GM23338 (cell line): ENCODE data around the gene NOC2L.

ENCODE experiments used
- CREB1 ChIP-seq: fragments of 250-450 bp; sonication (Bioruptor Pico); IDR thresholded peaks from 2 replicates; pipeline ENCODE4 v1.5.0; 2020; ENCODE audit warnings: low read depth, mild to moderate bottlenecking, moderate library complexity
- EZH2 ChIP-seq: fragments of 200-600 bp; sonication (generic); IDR thresholded peaks from one replicate; pipeline ENCODE4 v1.8.0; 2017; ENCODE audit warnings: antibody characterized with exemption, mild to moderate bottlenecking, low read depth; ENCODE audit not compliant: unreplicated experiment
- EZH2phosphoT487 ChIP-seq: fragments of 200-600 bp; sonication (generic); IDR thresholded peaks from one replicate; pipeline ENCODE4 v1.8.1; 2018; ENCODE audit warnings: antibody characterized with exemption; ENCODE audit not compliant: unreplicated experiment
- POLR2AphosphoS5 ChIP-seq: IDR thresholded peaks from 2 replicates; pipeline ENCODE4 v1.6.1; 2016; ENCODE audit warnings: antibody characterized with exemption, low read depth
- TF ChIP-seq, protein P1 (sequence below), 2 experiments: fragments of 200-600 bp in 1 of 2; sonication (generic) in 1 of 2; conservative IDR thresholded peaks; 2 replicates each; pipeline versions ENCODE4 v1.5.1 to v1.6.1; 2016 to 2017; ENCODE audit warnings: antibody characterized with exemption in 2 of 2, low read depth in 2 of 2, mild to moderate bottlenecking in 2 of 2, moderate library complexity in 1 of 2

DNA sequence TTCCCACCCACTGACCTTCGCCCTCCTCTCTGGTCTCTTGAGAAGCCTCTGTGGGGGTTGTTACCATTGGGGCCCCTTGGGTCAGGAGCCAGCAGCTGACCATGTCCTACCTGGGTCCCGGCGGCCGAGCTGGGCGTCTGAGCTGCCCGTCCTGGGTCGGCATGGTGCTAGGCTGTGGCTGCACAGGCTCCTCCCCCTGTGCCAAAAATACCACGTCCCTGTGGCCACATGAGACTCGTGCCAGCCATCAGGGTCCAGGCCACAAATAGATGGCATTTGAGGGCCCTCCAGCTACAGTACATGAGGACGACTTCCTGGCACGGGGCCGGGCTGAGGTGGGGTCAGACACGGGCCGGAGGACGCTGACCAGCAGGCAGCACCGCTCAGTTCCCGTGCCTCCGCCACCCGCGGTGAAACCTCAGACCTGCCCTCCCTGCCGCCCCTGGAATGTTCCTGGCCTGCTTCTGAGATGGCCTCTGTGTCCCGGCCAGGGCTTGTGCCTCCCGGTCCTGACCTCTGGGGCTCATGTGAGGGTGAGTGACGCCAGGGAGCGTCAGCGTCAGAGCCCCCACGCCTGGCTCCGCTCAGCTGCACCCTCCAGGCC is 23.0 kb upstream of the NOC2L start, which contains the start of gene PERM1:
- TF ChIP-seq, protein P1, sequence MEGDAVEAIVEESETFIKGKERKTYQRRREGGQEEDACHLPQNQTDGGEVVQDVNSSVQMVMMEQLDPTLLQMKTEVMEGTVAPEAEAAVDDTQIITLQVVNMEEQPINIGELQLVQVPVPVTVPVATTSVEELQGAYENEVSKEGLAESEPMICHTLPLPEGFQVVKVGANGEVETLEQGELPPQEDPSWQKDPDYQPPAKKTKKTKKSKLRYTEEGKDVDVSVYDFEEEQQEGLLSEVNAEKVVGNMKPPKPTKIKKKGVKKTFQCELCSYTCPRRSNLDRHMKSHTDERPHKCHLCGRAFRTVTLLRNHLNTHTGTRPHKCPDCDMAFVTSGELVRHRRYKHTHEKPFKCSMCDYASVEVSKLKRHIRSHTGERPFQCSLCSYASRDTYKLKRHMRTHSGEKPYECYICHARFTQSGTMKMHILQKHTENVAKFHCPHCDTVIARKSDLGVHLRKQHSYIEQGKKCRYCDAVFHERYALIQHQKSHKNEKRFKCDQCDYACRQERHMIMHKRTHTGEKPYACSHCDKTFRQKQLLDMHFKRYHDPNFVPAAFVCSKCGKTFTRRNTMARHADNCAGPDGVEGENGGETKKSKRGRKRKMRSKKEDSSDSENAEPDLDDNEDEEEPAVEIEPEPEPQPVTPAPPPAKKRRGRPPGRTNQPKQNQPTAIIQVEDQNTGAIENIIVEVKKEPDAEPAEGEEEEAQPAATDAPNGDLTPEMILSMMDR (conservative IDR thresholded peaks at IDR 0.05; ENCODE audit: low read depth in 2 of 2): no peak
- TF ChIP-seq POLR2AphosphoS5 (no peak), EZH2phosphoT487 (no peak), CREB1 (CRISPR knock-in tag) (no peak), EZH2 (no peak)
